Measurements from ENCODE around the gene RAD17.
"Not testable (repeated sequence)": the region's sequence is repeated elsewhere in the genome, so short reads cannot be mapped to it uniquely, and the experiment has no call there.

Gene RAD17, protein sequence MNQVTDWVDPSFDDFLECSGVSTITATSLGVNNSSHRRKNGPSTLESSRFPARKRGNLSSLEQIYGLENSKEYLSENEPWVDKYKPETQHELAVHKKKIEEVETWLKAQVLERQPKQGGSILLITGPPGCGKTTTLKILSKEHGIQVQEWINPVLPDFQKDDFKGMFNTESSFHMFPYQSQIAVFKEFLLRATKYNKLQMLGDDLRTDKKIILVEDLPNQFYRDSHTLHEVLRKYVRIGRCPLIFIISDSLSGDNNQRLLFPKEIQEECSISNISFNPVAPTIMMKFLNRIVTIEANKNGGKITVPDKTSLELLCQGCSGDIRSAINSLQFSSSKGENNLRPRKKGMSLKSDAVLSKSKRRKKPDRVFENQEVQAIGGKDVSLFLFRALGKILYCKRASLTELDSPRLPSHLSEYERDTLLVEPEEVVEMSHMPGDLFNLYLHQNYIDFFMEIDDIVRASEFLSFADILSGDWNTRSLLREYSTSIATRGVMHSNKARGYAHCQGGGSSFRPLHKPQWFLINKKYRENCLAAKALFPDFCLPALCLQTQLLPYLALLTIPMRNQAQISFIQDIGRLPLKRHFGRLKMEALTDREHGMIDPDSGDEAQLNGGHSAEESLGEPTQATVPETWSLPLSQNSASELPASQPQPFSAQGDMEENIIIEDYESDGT

DNA sequence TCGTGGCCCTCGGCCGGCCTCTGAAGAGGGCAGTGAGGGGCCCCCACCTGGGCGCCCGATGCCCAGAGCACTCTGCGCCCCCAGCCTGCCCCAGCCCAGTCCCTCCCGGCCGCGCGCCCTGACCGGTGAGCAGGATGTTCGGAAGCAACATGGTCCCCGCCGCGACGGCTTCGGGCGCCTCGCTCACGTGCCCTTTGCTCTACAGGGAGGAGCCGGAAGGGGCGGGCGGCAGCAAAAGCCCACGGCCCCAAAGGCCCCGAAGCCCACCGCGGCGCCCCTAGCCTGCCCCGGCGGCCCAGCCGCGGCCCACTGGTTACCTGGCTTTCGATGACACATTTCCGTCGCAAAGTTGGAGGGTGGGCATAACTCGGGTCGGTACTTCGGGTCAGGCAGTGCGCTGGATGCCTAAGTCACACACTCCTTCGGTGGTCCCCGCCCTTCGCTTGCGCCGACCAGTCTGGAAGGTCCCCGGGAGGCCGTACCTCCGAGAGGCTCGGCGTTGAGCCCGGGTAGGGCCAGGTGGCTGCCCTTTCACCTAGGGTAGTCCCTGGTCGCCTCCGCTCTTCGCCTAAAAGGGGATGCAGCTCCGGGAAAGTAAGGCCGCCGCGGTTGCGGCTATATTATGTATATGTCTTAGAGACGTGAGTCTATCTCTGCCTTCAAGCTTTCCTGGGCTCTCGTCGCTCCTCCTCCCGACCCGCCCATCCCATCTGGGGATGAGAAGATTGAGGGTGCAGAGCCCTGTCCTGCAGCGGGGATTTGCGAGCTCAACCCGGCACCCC is at the start of gene RAD17, which contains the start of the genes AK6 and TAF9:
Gene RAD17 (plus strand): TSS at position 479 of the 782 bp plus-strand sequence. CDS start 2,391 bp downstream, outside the sequence.
Gene AK6 (minus strand): TSS at position 181 of the 782 bp plus-strand sequence. CDS start 30 bp downstream, at position 151.
Gene TAF9 (minus strand): TSS at position 181 of the 782 bp plus-strand sequence. CDS start 3,783 bp downstream, outside the sequence.
- Histone ChIP-seq H3K4me3 (ENCODE audit: low read length) (peak within 1 kb of the TSS; percentile 89), H3K27ac (ENCODE audit: low read depth, low read length) (peak within 1 kb of the TSS; percentile 97), H3K27me3 (ENCODE audit: control insufficient read depth, insufficient read depth, low read length) (no peaks in the 10 kb centered on the region), H3K36me3 (ENCODE audit: control insufficient read depth, insufficient read depth, low read length) (peaks cover 14% of the 10 kb centered on the region), H3K4me1 (ENCODE audit: control insufficient read depth, insufficient read depth, low read length) (peaks cover 12% of the 10 kb centered on the region), H3K9ac (ENCODE audit: low read length) (peak within 1 kb of the TSS; percentile 86)

DNA sequence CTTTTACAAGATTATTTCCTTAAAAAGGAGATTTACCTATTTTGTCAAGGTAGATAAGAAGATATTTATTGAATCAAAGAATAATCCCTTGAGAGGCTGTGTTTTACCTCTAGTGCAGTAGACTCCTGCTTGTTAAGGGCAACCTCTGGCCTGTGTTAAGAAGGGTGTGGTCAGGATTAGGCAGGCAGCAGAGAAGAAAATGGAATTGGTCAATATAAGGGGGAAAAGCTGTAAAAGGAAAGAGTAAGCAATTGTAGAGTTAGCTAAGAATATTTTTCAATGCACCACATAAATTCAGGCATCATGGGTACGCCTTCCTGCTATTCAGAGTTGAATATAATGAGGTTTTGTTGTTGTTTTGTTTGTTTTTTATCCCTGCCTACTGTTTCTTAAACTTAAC is 43.3 kb upstream of the RAD17 start:
- no peak overlapping the region for H3K4me3 ChIP-seq (ENCODE audit: low read length)
- no peaks in the 10 kb centered on the region for H3K36me3 ChIP-seq (ENCODE audit: control insufficient read depth, insufficient read depth, low read length)
- H3K4me1 ChIP-seq (ENCODE audit: control insufficient read depth, insufficient read depth, low read length), result no peaks in the 10 kb centered on the region
- no peak overlapping the region for H3K27ac ChIP-seq (ENCODE audit: low read depth, low read length)
- no peaks in the 10 kb centered on the region for H3K27me3 ChIP-seq (ENCODE audit: control insufficient read depth, insufficient read depth, low read length)
- no peak overlapping the region for H3K9ac ChIP-seq (ENCODE audit: low read length)

DNA sequence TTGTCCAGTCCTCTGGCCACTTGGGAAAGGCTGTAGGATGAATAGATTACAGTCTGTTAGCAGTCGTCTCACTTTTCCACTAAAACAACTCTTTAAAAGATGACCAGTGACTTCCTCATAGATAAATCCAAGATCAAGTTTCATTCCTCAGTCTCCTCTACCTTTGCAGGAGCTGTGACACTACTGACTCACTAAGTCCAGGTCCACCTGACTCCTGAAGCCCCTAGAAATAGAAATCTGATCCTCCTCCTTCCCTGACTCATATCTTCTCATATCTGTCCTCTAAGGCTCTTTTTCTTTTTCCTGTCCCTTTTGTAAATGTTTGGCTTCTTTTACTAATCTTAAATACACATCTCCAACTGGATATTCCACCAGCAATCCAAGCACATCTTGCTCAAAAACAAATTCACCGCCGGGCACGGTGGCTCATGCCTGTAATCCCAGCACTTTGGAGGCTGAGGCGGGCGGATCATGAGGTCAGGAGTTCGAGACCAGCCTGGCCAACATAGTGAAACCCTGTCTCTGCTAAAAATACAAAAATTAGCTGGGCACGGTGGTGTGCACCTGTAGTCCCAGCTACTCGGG is 39.6 kb upstream of the RAD17 start:
- H3K36me3 ChIP-seq (ENCODE audit: control insufficient read depth, insufficient read depth, low read length), result no peaks in the 10 kb centered on the region
- H3K27me3 ChIP-seq (ENCODE audit: control insufficient read depth, insufficient read depth, low read length), result no peaks in the 10 kb centered on the region
- H3K4me1 ChIP-seq (ENCODE audit: control insufficient read depth, insufficient read depth, low read length), result peaks cover 3% of the 10 kb centered on the region
- no peak overlapping the region for H3K4me3 ChIP-seq (ENCODE audit: low read length)
- no peak overlapping the region for H3K9ac ChIP-seq (ENCODE audit: low read length)
- no peak overlapping the region for H3K27ac ChIP-seq (ENCODE audit: low read depth, low read length)

DNA sequence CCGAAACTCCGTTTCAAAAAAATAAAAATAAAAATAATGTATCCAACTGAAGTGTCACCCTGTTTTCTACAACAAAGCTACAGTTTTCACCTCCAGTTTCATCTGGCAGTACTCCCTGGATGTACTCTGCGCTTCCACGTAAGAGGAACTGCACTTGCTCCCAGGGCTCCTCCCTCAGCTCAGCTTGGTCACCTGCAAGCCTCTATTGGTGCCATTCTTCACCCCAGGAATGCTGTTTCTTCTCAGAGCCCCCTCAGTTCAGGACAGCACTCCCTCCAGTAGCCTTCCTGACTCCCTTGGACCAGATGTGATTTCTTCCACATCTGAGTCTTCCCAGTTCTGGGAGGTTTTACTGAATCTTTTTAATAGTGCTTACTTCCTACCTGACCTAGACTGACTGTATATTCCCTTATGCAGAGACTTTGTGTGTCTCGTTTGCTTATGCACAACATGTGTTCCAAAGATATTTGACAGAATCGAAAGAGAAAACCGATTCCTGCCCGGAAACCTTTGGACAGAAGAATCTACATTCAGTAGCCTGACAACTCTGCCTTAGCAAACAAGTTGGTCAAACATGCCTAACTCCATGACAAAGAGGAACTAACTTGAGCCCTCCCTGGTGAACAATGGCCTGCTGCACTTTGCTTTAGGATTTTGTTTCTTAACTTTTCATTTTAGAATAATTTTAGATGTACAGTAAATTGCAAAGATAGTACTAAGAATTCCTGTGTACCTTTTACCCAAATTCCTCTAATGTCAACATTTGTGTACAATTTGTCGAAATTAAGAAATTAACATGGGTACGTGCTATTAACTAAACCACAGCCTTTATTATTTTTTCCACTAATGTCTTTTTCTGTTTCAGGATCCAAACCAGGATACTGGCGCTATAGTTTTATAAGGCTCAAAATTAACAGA is 37.8 kb upstream of the RAD17 start:
- peak overlapping the region; percentile 78 for H3K9ac ChIP-seq (ENCODE audit: low read length)
- no peaks in the 10 kb centered on the region for H3K36me3 ChIP-seq (ENCODE audit: control insufficient read depth, insufficient read depth, low read length)
- peak overlapping the region; percentile 92 for H3K4me3 ChIP-seq (ENCODE audit: low read length)
- H3K27me3 ChIP-seq (ENCODE audit: control insufficient read depth, insufficient read depth, low read length), result no peaks in the 10 kb centered on the region
- H3K27ac ChIP-seq (ENCODE audit: low read depth, low read length), result peak overlapping the region; percentile 44
- peaks cover 3% of the 10 kb centered on the region for H3K4me1 ChIP-seq (ENCODE audit: control insufficient read depth, insufficient read depth, low read length)

DNA sequence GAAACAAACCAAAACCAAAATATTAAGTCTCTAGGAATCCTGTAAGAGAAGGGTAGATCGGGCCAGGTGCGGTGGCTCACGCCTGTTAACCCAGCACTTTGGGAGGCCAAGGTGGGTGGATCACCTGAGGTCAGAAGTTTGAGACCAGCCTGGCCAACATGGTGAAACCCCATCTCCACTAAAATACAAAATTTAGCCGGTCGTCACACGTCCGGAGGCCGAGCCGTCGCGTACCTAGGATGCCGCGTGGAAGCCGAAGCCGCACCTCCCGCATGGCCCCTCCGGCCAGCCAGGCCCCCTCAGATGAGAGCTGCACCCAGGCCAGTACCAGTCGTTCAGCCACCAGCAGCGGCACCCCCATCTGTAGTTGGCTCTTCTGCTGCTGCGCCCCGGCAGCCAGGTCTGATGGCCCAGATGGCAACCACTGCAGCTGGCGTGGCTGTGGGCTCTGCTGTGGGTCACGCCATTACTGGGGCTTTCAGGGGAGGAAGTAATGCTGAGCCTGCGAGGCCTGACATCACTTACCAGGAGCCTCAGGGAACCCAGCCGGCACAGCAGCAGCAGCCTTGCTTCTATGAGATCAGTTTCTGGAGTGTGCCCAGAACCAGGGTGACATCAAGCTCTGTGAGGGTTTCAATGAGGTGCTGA is 35.8 kb upstream of the RAD17 start:
- H3K27me3 ChIP-seq (ENCODE audit: control insufficient read depth, insufficient read depth, low read length); H3K36me3 ChIP-seq (ENCODE audit: control insufficient read depth, insufficient read depth, low read length); H3K27ac ChIP-seq (ENCODE audit: low read depth, low read length); H3K4me1 ChIP-seq (ENCODE audit: control insufficient read depth, insufficient read depth, low read length); H3K4me3 ChIP-seq (ENCODE audit: low read length); H3K9ac ChIP-seq (ENCODE audit: low read length): not testable (repeated sequence)

DNA sequence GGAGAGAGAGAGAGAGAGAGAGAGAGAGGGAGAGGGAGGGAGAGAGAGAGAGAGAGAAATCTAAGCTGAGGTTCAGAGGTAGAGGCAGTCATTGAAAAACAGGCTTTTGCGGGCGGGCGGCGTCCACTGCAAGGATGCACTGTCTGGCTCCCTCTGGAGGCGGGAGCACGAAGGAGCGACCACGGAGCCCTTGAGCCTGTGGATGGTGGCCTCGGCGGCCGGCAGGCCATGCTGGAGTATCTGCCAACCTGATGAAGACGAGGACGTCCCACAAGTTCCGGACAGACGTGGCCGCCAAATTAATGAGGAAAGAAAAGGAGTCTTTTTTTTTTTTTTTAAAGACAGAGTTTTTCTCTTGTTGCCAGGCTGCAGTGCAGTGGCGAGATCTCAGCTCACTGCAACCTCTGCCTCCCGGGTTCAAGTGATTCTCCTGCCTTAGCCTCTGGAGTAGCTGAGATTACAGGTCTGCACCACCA is 34.8 kb upstream of the RAD17 start:
- H3K9ac ChIP-seq (ENCODE audit: low read length), result no peak overlapping the region
- no peak overlapping the region for H3K27ac ChIP-seq (ENCODE audit: low read depth, low read length)
- no peak overlapping the region for H3K4me3 ChIP-seq (ENCODE audit: low read length)
- H3K4me1 ChIP-seq (ENCODE audit: control insufficient read depth, insufficient read depth, low read length), result peaks cover 3% of the 10 kb centered on the region
- no peaks in the 10 kb centered on the region for H3K27me3 ChIP-seq (ENCODE audit: control insufficient read depth, insufficient read depth, low read length)
- no peaks in the 10 kb centered on the region for H3K36me3 ChIP-seq (ENCODE audit: control insufficient read depth, insufficient read depth, low read length)

DNA sequence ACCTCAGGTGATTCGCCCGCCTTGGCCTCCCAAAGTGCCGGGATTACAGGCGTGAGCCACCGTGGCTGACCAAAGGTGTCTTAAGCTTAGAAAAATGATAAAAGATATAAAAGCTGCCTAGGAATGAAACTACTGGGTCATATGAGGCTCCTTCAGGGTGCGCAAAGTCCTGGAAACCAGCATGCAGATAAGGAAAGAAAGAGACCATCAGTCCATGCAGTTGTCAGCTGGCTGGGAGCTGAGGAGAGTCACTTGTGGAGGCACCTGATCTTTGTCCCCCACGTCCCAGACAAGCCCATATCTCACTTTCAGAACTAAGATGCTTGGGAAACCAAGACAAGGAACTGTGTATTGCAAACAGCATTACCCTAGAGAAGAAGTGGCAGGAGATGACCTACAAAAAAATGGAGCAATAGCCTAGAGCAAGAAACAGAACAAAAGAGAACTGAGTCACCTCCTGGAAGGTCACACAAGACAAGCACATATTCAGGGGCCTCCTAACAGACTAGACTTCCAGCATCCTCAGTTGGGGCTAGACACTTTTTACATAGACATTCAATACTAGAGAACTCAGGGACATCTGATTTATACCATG is 34.2 kb upstream of the RAD17 start:
- H3K27me3 ChIP-seq (ENCODE audit: control insufficient read depth, insufficient read depth, low read length), result no peaks in the 10 kb centered on the region
- H3K27ac ChIP-seq (ENCODE audit: low read depth, low read length), result no peak overlapping the region
- H3K4me1 ChIP-seq (ENCODE audit: control insufficient read depth, insufficient read depth, low read length), result peaks cover 3% of the 10 kb centered on the region
- H3K36me3 ChIP-seq (ENCODE audit: control insufficient read depth, insufficient read depth, low read length), result no peaks in the 10 kb centered on the region
- H3K4me3 ChIP-seq (ENCODE audit: low read length), result no peak overlapping the region
- H3K9ac ChIP-seq (ENCODE audit: low read length), result no peak overlapping the region

DNA sequence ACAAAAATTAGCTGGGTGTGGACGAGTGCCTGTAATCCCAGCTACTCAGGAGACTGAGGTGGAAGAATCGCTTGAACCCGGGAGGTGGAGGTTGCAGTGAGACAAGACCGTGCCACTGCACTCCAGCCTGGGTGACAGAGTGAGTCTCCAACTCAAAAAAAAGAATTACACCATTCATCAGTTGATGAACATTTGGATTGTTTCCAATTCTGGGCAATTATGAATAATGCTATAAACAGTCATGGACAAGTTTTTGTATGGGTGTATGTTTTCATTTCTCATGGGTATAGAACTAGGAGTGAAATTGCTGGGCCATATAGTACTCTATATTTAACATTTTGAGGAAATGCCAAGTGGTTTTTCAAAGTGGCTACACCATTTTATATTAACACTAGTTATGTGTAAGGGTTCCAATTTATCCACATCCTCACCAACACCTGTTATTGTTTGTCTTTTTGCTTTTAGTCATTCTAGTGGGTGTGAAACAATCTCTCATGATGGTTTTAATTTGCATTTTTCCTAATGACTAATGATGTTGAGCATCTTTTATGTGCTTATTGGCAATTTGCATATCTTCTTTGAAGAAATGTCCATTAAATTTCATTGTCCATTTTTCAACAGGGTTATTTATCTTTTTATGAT is 28.0 kb upstream of the RAD17 start:
- Histone ChIP-seq H3K27me3 (ENCODE audit: control insufficient read depth, insufficient read depth, low read length) (no peaks in the 10 kb centered on the region), H3K4me3 (ENCODE audit: low read length) (no peak overlapping the region), H3K27ac (ENCODE audit: low read depth, low read length) (no peak overlapping the region), H3K9ac (ENCODE audit: low read length) (no peak overlapping the region), H3K36me3 (ENCODE audit: control insufficient read depth, insufficient read depth, low read length) (no peaks in the 10 kb centered on the region), H3K4me1 (ENCODE audit: control insufficient read depth, insufficient read depth, low read length) (no peaks in the 10 kb centered on the region)

DNA sequence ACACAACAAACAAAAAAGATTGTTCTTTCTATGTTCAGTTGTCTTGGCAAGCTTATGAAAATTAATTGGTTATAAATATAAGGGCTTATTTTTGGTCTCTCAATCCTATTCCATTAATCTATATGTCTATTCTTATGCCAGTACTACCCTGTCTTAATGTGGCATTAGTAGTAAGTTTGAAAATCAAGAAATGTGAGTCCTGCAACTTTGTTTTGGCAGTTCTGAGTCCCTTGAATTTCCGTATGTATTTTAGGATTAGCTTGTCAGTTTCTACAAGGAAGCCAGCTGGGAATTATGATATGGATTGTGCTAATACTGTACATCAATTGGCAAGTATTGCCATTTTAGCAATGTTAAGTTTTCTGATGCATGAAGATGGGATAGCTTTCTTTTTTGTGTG is 26.5 kb upstream of the RAD17 start:
- Histone ChIP-seq H3K4me1 (ENCODE audit: control insufficient read depth, insufficient read depth, low read length) (no peaks in the 10 kb centered on the region), H3K36me3 (ENCODE audit: control insufficient read depth, insufficient read depth, low read length) (no peaks in the 10 kb centered on the region), H3K27ac (ENCODE audit: low read depth, low read length) (no peak overlapping the region), H3K4me3 (ENCODE audit: low read length) (no peak overlapping the region), H3K27me3 (ENCODE audit: control insufficient read depth, insufficient read depth, low read length) (no peaks in the 10 kb centered on the region), H3K9ac (ENCODE audit: low read length) (no peak overlapping the region)

DNA sequence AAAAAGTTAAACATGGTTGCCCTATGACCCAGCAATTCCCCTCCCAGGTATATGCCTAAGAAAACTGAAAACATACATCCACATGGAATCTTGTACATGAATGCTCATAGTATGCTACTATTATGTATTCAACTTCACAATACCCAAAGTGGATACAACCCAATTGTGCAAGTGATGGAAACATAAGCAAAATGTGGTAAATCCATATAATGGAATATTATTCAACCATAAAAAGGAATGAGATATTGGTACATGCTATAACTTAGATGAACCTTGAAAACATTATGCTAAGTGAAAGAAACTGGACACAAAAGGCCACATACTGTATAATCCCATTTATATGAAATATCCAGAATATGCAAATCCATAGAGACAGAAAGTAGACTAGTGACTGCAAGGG is 19.0 kb upstream of the RAD17 start:
- Histone ChIP-seq H3K27me3 (ENCODE audit: control insufficient read depth, insufficient read depth, low read length) (no peaks in the 10 kb centered on the region), H3K27ac (ENCODE audit: low read depth, low read length) (no peak overlapping the region), H3K4me3 (ENCODE audit: low read length) (no peak overlapping the region), H3K4me1 (ENCODE audit: control insufficient read depth, insufficient read depth, low read length) (no peaks in the 10 kb centered on the region), H3K9ac (ENCODE audit: low read length) (no peak overlapping the region), H3K36me3 (ENCODE audit: control insufficient read depth, insufficient read depth, low read length) (peaks cover 9% of the 10 kb centered on the region)

Measured in rectal smooth muscle tissue (tissue), 1 donor.